Adrenal gland (tissue), 5 donors: ENCODE results near the gene TAGLN2.

Experiments used
- CTCF ChIP-seq, 6 experiments: fragments of 450-650 bp in 4 of 6; fragments of 200-600 bp in 2 of 6; sonication (generic) in 1 of 6; IDR thresholded peaks; 1 replicate in 5 of 6; 2 replicates in 1 of 6; pipeline versions ENCODE4 v1.5.1 to v1.8.0; 2016 to 2021; ENCODE audit warnings: antibody characterized with exemption in 6 of 6, mild to moderate bottlenecking in 2 of 6, moderate library complexity in 1 of 6
- POLR2A ChIP-seq, 2 donors: fragments of 450-650 bp; IDR thresholded peaks; one replicate each; pipeline ENCODE4 v1.6.1; 2017; ENCODE audit warnings: antibody characterized with exemption in 2 of 2, mild to moderate bottlenecking in 2 of 2, moderate library complexity in 1 of 2
- donor health status: DM: no; HTN: no; CAD: no.

GRCh38 chr1:159935719-159936272 lies 10.5 kb upstream of the TAGLN2 start:
- TF ChIP-seq POLR2A (IDR thresholded peaks at IDR 0.05) (no peak), CTCF (IDR thresholded peaks at IDR 0.05) (no peak)
